HepG2 (cell line): ENCODE data around the gene SMIM36. TPM values are rescaled to one million over a fixed set of nuclear protein-coding genes. Genes with fewer than 3 reads are reported as not detected.

Experiments
- E2F2 ChIP-seq: sonication (generic); formaldehyde crosslinking; IDR thresholded peaks from 2 replicates; pipeline ENCODE4 v1.4.0; 2020; ENCODE audit warnings: missing genetic modification reagents, borderline replicate concordance
- ESRRA ChIP-seq: sonication (generic); formaldehyde crosslinking; IDR thresholded peaks from 2 replicates; pipeline ENCODE4 v1.5.1; 2020; ENCODE audit warnings: mild to moderate bottlenecking, low read depth, missing genetic modification reagents
- ETV5 ChIP-seq: IDR thresholded peaks from 2 replicates; pipeline ENCODE4 v1.6.1; 2018; ENCODE audit warnings: missing biosample characterization, missing genetic modification reagents, inconsistent platforms, borderline replicate concordance
- FOXO1 ChIP-seq: sonication (generic); formaldehyde crosslinking; IDR thresholded peaks from 2 replicates; pipeline ENCODE4 v1.4.0; 2020; ENCODE audit warnings: missing genetic modification reagents
- GATAD2A ChIP-seq: IDR thresholded peaks from 2 replicates; pipeline ENCODE4 v1.6.1; 2016
- IRF1 ChIP-seq: sonication (generic); formaldehyde crosslinking; IDR thresholded peaks from 2 replicates; pipeline ENCODE4 v1.4.0; 2020; ENCODE audit warnings: low read depth, mild to moderate bottlenecking, missing genetic modification reagents
- KMT2B ChIP-seq: IDR thresholded peaks from 2 replicates; pipeline ENCODE4 v1.6.1; 2016; ENCODE audit warnings: missing genetic modification reagents, missing compliant biosample characterization
- NFYC ChIP-seq: IDR thresholded peaks from 2 replicates; pipeline ENCODE4 v1.6.1; 2016; ENCODE audit warnings: missing genetic modification reagents, missing compliant biosample characterization
- POGK ChIP-seq: sonication (generic); formaldehyde crosslinking; conservative IDR thresholded peaks from 2 replicates; pipeline ENCODE4 v1.8.0; 2022; ENCODE audit warnings: mild to moderate bottlenecking, moderate library complexity, missing genetic modification reagents
- RXRB ChIP-seq: IDR thresholded peaks from 2 replicates; pipeline ENCODE4 v1.6.1; 2016; ENCODE audit warnings: borderline replicate concordance, missing genetic modification reagents, missing compliant biosample characterization
- SAP130 ChIP-seq: IDR thresholded peaks from 2 replicates; pipeline ENCODE4 v1.6.1; 2016; ENCODE audit warnings: low read depth
- SP140L ChIP-seq: sonication (generic); formaldehyde crosslinking; IDR thresholded peaks from 2 replicates; pipeline ENCODE4 v1.4.0; 2020; ENCODE audit warnings: missing genetic modification reagents, borderline replicate concordance
- TBX2 ChIP-seq: sonication (generic); formaldehyde crosslinking; IDR thresholded peaks from 2 replicates; pipeline ENCODE4 v1.5.0; 2020; ENCODE audit warnings: missing genetic modification reagents, mild to moderate bottlenecking, borderline replicate concordance
- YEATS4 ChIP-seq: sonication (generic); formaldehyde crosslinking; IDR thresholded peaks from 2 replicates; pipeline ENCODE4 v1.4.0; 2020; ENCODE audit warnings: missing genetic modification reagents, borderline replicate concordance
- ZBTB8A ChIP-seq: sonication (generic); formaldehyde crosslinking; IDR thresholded peaks from 2 replicates; pipeline ENCODE4 v1.4.0; 2020; ENCODE audit warnings: mild to moderate bottlenecking, low read depth, missing genetic modification reagents, borderline replicate concordance
- ZNF337 ChIP-seq: sonication (generic); formaldehyde crosslinking; IDR thresholded peaks from 2 replicates; pipeline ENCODE4 v1.5.1; 2020; ENCODE audit warnings: missing genetic modification reagents, low read depth, mild to moderate bottlenecking, borderline replicate concordance
- ZNF619 ChIP-seq: sonication (generic); formaldehyde crosslinking; IDR thresholded peaks from 2 replicates; pipeline ENCODE4 v1.4.0; 2020; ENCODE audit warnings: mild to moderate bottlenecking, missing genetic modification reagents
- ZNF761 ChIP-seq: sonication (generic); formaldehyde crosslinking; conservative IDR thresholded peaks from 2 replicates; pipeline ENCODE4 v1.4.0; 2020; ENCODE audit warnings: mild to moderate bottlenecking, missing genetic modification reagents
- polyA plus RNA-seq, 8 experiments: library from polyadenylated mRNA; depleted of rRNA in 3 of 8; stranded (reverse) in 7 of 8; unstranded in 1 of 8; fragments of >200 nt; fragmentation: Illumina TruSeq in 4 of 8; extraction: Trizol in 4 of 8; gene quantifications; 2 replicates each; pipeline versions ENCODE4 v1.2.1 to v1.2.3, GENCODE V29; 2011 to 2016; ENCODE audit warnings: low read depth in 4 of 8, missing spikeins in 1 of 8, mixed read lengths in 1 of 8; ENCODE audit not compliant: insufficient read depth in 1 of 8
- total RNA-seq, 5 experiments: library from RNA; depleted of rRNA; stranded (reverse); fragments of >200 nt; fragmentation: Illumina TruSeq; extraction: Trizol; gene quantifications; 2 replicates each; pipeline ENCODE4 v1.2.3, GENCODE V29; 2016; ENCODE audit warnings: low read depth in 1 of 5
- TF ChIP-seq, protein P1 (sequence below): fragments of 450-650 bp; IDR thresholded peaks from 2 replicates; pipeline ENCODE4 v1.6.1; 2017
- TF ChIP-seq, protein P2 (sequence below): sonication (generic); formaldehyde crosslinking; IDR thresholded peaks from 2 replicates; pipeline ENCODE4 v1.4.0; 2020; ENCODE audit warnings: missing genetic modification reagents

Gene SMIM36
- total and polyA plus RNA-seq, 2 of the 13 experiments (the other 11 are each of a cell fraction or from before 2014, with no cell fraction given), result not detected

DNA sequence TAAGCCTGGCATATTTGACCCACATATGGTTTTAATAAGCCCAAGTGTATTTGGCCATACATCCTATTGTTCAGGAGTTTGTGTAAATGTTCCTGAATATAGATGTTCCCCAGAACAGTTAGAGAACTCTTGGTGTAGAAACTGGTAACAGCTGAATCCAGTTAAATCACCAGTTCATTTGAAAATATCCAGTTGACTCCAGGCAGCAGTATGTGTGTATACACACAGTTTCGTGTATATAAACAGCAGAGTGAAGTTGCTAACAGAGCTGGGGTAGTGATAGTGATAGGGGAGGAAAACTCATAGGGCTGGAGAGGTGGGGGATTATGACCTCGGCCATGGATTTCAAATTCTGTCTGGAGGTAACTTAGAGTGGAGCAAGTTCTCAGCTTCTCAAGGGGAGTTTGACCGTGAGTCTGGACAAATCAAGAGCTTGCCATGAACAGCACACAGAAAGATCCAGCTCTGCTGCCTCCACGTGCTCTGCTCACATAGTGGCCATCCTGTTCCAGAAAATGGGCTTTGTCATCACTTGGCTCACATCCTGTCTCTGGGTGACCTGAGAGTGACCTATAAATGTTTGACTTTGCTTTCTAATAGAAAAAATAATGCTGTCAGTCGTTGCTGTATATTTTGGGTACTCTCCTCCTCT, 59.0 kb downstream of the SMIM36 start (continued):
- TF ChIP-seq RXRB, result peak; percentile 89
- no peak for TF ChIP-seq IRF1 (CRISPR knock-in tag)
- peak; percentile 83 for TF ChIP-seq ETV5 (CRISPR knock-in tag)
- TF ChIP-seq POGK (CRISPR knock-in tag), result no peak
- TF ChIP-seq, protein P1, sequence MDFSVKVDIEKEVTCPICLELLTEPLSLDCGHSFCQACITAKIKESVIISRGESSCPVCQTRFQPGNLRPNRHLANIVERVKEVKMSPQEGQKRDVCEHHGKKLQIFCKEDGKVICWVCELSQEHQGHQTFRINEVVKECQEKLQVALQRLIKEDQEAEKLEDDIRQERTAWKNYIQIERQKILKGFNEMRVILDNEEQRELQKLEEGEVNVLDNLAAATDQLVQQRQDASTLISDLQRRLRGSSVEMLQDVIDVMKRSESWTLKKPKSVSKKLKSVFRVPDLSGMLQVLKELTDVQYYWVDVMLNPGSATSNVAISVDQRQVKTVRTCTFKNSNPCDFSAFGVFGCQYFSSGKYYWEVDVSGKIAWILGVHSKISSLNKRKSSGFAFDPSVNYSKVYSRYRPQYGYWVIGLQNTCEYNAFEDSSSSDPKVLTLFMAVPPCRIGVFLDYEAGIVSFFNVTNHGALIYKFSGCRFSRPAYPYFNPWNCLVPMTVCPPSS, result no peak
- peak; percentile 79 for TF ChIP-seq SAP130 (CRISPR knock-in tag)
- TF ChIP-seq YEATS4 (CRISPR knock-in tag), result peak; percentile 38; the same call in 1 of the 2 replicates
- TF ChIP-seq ZBTB8A (CRISPR knock-in tag), result no peak
- no peak for TF ChIP-seq ZNF337 (CRISPR knock-in tag)
- TF ChIP-seq ZNF619 (CRISPR knock-in tag), result no peak
- no peak for TF ChIP-seq FOXO1 (CRISPR knock-in tag)
- TF ChIP-seq GATAD2A (CRISPR knock-in tag), result peak; percentile 67; the same call in 1 of the 2 replicates
- TF ChIP-seq TBX2, result 0 out of 2 replicates have a peak, but pooled peaks have one; percentile 21
- no peak for TF ChIP-seq SP140L
- no peak for TF ChIP-seq ESRRA (CRISPR knock-in tag)
- TF ChIP-seq, protein P2, sequence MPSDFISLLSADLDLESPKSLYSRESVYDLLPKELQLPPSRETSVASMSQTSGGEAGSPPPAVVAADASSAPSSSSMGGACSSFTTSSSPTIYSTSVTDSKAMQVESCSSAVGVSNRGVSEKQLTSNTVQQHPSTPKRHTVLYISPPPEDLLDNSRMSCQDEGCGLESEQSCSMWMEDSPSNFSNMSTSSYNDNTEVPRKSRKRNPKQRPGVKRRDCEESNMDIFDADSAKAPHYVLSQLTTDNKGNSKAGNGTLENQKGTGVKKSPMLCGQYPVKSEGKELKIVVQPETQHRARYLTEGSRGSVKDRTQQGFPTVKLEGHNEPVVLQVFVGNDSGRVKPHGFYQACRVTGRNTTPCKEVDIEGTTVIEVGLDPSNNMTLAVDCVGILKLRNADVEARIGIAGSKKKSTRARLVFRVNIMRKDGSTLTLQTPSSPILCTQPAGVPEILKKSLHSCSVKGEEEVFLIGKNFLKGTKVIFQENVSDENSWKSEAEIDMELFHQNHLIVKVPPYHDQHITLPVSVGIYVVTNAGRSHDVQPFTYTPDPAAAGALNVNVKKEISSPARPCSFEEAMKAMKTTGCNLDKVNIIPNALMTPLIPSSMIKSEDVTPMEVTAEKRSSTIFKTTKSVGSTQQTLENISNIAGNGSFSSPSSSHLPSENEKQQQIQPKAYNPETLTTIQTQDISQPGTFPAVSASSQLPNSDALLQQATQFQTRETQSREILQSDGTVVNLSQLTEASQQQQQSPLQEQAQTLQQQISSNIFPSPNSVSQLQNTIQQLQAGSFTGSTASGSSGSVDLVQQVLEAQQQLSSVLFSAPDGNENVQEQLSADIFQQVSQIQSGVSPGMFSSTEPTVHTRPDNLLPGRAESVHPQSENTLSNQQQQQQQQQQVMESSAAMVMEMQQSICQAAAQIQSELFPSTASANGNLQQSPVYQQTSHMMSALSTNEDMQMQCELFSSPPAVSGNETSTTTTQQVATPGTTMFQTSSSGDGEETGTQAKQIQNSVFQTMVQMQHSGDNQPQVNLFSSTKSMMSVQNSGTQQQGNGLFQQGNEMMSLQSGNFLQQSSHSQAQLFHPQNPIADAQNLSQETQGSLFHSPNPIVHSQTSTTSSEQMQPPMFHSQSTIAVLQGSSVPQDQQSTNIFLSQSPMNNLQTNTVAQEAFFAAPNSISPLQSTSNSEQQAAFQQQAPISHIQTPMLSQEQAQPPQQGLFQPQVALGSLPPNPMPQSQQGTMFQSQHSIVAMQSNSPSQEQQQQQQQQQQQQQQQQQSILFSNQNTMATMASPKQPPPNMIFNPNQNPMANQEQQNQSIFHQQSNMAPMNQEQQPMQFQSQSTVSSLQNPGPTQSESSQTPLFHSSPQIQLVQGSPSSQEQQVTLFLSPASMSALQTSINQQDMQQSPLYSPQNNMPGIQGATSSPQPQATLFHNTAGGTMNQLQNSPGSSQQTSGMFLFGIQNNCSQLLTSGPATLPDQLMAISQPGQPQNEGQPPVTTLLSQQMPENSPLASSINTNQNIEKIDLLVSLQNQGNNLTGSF (CRISPR knock-in tag), result no peak
- TF ChIP-seq KMT2B (CRISPR knock-in tag), result 0 out of 2 replicates have a peak, but pooled peaks have one; percentile 39
- no peak for TF ChIP-seq E2F2 (CRISPR knock-in tag)
- no peak for TF ChIP-seq ZNF761 (CRISPR knock-in tag)
- no peak for TF ChIP-seq NFYC
